T-helper 1 cell treated with Interleukin-12 subunit alpha and Interleukin-12 subunit beta and Interleukin-4 antibody, amounts not matched to agents 30 ng/mL and 1 ng/mL, for 36 hours (primary cell): Measurements from ENCODE around the gene CCDC183. TPM values are rescaled to one million over a fixed set of nuclear protein-coding genes. Genes with fewer than 3 reads are reported as not detected.
"Not testable (repeated sequence)": the region's sequence is repeated elsewhere in the genome, so short reads cannot be mapped to it uniquely, and the experiment has no call there.

Experiments
- intact Hi-C: fragments of 100-400 bp; cut with micrococcal nuclease; formaldehyde crosslinking; loops from one replicate; pipeline ENCODE4 v1.15.1; 2024
- total RNA-seq: library from RNA; stranded (reverse); gene quantifications from 2 replicates; pipeline ENCODE4 v1.2.3, GENCODE V29; 2022

The CCDC183 gene
- total RNA-seq = 0.42 and 0.56 TPM in 2 replicates

- intact Hi-C loops = loop anchor here (10.0 kb wide), 1 partner anchor 432 kb away; the partner anchor contains the start of gene DNLZ
Measured at GRCh38 chr9:136796238-136796774, at the start of gene CCDC183. CCDC183 (plus strand) TSS chr9:136796338; CDS start chr9:136796398, 60 bp downstream.

- intact Hi-C loops = no loop called here
Measured at GRCh38 chr9:136746621-136747020, 49.5 kb upstream of the CCDC183 start.

- intact Hi-C loops = no loop called here
Measured at GRCh38 chr9:136747161-136748060, 48.7 kb upstream of the CCDC183 start.

GRCh38 chr9:136748201-136748600, 47.9 kb upstream of the CCDC183 start, which contains the start of gene LCN6:
LCN6 (minus strand) TSS chr9:136748525; CDS start chr9:136748483, 42 bp downstream.
- intact Hi-C loops = no loop called here

- intact Hi-C loops = no loop called here
Measured at GRCh38 chr9:136748666-136749611, 47.2 kb upstream of the CCDC183 start.

- intact Hi-C loops = no loop called here
Measured at GRCh38 chr9:136750526-136750925, 45.6 kb upstream of the CCDC183 start.

- intact Hi-C loops = no loop called here
Measured at GRCh38 chr9:136751244-136751643, 44.9 kb upstream of the CCDC183 start.

GRCh38 chr9:136751814-136752213, 44.3 kb upstream of the CCDC183 start:
- intact Hi-C loops = no loop called here

- intact Hi-C loops = no loop called here
Measured at GRCh38 chr9:136753371-136754058, 42.6 kb upstream of the CCDC183 start.

GRCh38 chr9:136754059-136754572, 42.0 kb upstream of the CCDC183 start:
- intact Hi-C loops = no loop called here

- intact Hi-C loops = no loop called here
Measured at GRCh38 chr9:136754626-136755301, 41.4 kb upstream of the CCDC183 start.

GRCh38 chr9:136755302-136756133, 40.6 kb upstream of the CCDC183 start:
- intact Hi-C loops = not testable (repeated sequence)

GRCh38 chr9:136756134-136756438, 40.1 kb upstream of the CCDC183 start:
- intact Hi-C loops = no loop called here

GRCh38 chr9:136756836-136757235, 39.3 kb upstream of the CCDC183 start:
- intact Hi-C loops = no loop called here

- intact Hi-C loops = no loop called here
Measured at GRCh38 chr9:136757328-136757727, 38.8 kb upstream of the CCDC183 start.

- intact Hi-C loops = no loop called here
Measured at GRCh38 chr9:136757751-136758140, 38.4 kb upstream of the CCDC183 start.

- intact Hi-C loops = no loop called here
Measured at GRCh38 chr9:136759001-136759400, 37.1 kb upstream of the CCDC183 start.

GRCh38 chr9:136759436-136760325, 36.5 kb upstream of the CCDC183 start:
- intact Hi-C loops = no loop called here
